Osteocyte (in vitro differentiated cells): ENCODE data around the gene ANXA5. TPM values are rescaled to one million over a fixed set of nuclear protein-coding genes. Genes with fewer than 3 reads are reported as not detected.

Experiments used
- DNase-seq: peaks from one replicate; pipeline ENCODE4 v3.0.0; 2021; ENCODE audit warnings: mixed read lengths; ENCODE audit not compliant: unreplicated experiment; ENCODE audit errors: extremely low spot score
- H3K27ac Mint-ChIP-seq: one replicate; pipeline ENCODE4 v1.8.0; 2021; ENCODE audit warnings: mild to moderate bottlenecking, mixed read lengths; ENCODE audit not compliant: unreplicated experiment
- H3K27me3 Mint-ChIP-seq: one replicate; pipeline ENCODE4 v1.8.0; 2021; ENCODE audit warnings: mixed read lengths; ENCODE audit not compliant: unreplicated experiment
- H3K36me3 Mint-ChIP-seq: one replicate; pipeline ENCODE4 v1.8.0; 2021; ENCODE audit warnings: mixed read lengths; ENCODE audit not compliant: unreplicated experiment
- H3K4me1 Mint-ChIP-seq: one replicate; pipeline ENCODE4 v1.8.0; 2021; ENCODE audit warnings: mixed read lengths; ENCODE audit not compliant: unreplicated experiment
- H3K4me3 Mint-ChIP-seq: one replicate; pipeline ENCODE4 v1.8.0; 2021; ENCODE audit warnings: mild to moderate bottlenecking, moderate library complexity, mixed read lengths; ENCODE audit not compliant: unreplicated experiment
- H3K9me3 Mint-ChIP-seq: one replicate; pipeline ENCODE4 v1.8.0; 2021; ENCODE audit warnings: mixed read lengths; ENCODE audit not compliant: unreplicated experiment
- total RNA-seq: library from RNA; stranded (reverse); gene quantifications from 2 replicates; pipeline ENCODE4 v1.2.1, GENCODE V29; 2021
- TF ChIP-seq, protein P1 (sequence below): fragments of 200-600 bp; sonication (generic); IDR thresholded peaks from 2 replicates; pipeline ENCODE4 v1.5.0; 2021; ENCODE audit warnings: antibody characterized with exemption, mild to moderate bottlenecking, moderate library complexity

ANXA5 gene
- total RNA-seq, 1 donor from 2014 or later, result 488 TPM

DNA sequence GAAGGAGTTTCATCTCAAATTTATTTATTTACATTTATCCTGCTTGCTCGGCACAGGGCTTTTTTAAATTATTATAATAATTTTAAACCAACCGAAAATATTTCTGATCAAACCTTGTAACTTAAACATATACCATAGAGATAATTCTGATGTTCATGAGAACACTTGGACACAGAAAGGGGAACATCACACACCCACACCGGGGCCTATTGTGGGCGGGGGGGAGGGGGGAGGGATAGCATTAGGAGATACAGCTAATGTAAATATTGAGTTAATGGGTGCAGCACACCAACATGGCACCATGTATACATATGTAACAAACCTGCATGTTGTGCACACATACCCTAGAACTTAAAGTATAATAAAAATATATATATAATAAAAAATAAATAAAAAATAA is 2.9 kb downstream of the ANXA5 start:
- Mint-ChIP-seq H3K27ac (peak overlapping the region; percentile 16), H3K36me3 (peaks cover 17% of the 10 kb centered on the region), H3K4me3 (no peak overlapping the region), H3K27me3 (no peaks in the 10 kb centered on the region), H3K4me1 (peaks cover 20% of the 10 kb centered on the region), H3K9me3 (no peaks in the 10 kb centered on the region)
- TF ChIP-seq, protein P1, sequence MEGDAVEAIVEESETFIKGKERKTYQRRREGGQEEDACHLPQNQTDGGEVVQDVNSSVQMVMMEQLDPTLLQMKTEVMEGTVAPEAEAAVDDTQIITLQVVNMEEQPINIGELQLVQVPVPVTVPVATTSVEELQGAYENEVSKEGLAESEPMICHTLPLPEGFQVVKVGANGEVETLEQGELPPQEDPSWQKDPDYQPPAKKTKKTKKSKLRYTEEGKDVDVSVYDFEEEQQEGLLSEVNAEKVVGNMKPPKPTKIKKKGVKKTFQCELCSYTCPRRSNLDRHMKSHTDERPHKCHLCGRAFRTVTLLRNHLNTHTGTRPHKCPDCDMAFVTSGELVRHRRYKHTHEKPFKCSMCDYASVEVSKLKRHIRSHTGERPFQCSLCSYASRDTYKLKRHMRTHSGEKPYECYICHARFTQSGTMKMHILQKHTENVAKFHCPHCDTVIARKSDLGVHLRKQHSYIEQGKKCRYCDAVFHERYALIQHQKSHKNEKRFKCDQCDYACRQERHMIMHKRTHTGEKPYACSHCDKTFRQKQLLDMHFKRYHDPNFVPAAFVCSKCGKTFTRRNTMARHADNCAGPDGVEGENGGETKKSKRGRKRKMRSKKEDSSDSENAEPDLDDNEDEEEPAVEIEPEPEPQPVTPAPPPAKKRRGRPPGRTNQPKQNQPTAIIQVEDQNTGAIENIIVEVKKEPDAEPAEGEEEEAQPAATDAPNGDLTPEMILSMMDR, result no peak
- DNase-seq, result no peak

DNA sequence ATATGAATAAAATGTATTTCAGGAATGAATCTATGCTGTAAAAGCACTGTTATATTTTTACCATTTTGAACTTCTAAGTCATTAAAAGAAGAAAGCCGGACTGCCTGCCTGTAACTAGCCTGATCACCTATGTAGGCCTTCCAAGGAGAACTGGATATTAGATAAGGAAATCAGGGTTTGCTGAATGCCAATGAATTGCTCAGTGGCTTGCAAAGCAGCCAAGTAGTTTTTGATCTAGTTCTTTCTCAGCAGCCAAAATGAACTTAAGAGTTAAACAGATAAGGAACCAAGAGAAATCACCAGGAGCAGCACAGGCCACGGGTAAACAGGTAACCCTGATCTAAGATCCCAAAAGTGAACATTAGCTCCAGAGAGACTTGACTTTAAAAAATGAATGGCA is 3.3 kb downstream of the ANXA5 start:
- no peak for DNase-seq
- peak overlapping the region; percentile 11 for H3K4me3 Mint-ChIP-seq
- peak overlapping the region; percentile 16 for H3K27ac Mint-ChIP-seq
- TF ChIP-seq, protein P1, result no peak
- no peaks in the 10 kb centered on the region for H3K27me3 Mint-ChIP-seq
- H3K36me3 Mint-ChIP-seq, result peaks cover 17% of the 10 kb centered on the region
- no peaks in the 10 kb centered on the region for H3K9me3 Mint-ChIP-seq
- peaks cover 20% of the 10 kb centered on the region for H3K4me1 Mint-ChIP-seq

DNA sequence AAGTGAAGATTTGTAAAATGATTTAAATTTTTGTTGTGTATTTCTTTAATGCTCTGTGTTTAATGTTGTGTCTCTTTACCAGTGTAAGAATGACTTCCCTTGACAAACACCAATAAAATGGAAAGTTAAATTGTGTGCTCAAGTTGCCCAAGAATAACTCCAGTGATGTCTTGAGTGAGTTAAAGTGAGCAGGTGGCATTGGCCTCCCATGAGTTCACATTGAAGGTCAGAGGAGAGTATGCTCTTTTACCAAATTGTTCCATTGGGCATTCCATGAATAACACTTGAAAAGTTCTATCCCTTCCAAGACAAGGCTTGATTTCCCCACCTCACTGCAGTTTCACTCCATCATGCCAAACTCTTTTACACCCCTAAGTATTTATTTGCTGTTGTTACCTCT is 4.5 kb downstream of the ANXA5 start:
- peaks cover 15% of the 10 kb centered on the region for H3K4me1 Mint-ChIP-seq
- peak overlapping the region; percentile 16 for H3K4me3 Mint-ChIP-seq
- no peaks in the 10 kb centered on the region for H3K27me3 Mint-ChIP-seq
- DNase-seq, result no peak
- peaks cover 17% of the 10 kb centered on the region for H3K36me3 Mint-ChIP-seq
- H3K27ac Mint-ChIP-seq, result no peak overlapping the region
- TF ChIP-seq, protein P1, result no peak
- no peaks in the 10 kb centered on the region for H3K9me3 Mint-ChIP-seq

DNA sequence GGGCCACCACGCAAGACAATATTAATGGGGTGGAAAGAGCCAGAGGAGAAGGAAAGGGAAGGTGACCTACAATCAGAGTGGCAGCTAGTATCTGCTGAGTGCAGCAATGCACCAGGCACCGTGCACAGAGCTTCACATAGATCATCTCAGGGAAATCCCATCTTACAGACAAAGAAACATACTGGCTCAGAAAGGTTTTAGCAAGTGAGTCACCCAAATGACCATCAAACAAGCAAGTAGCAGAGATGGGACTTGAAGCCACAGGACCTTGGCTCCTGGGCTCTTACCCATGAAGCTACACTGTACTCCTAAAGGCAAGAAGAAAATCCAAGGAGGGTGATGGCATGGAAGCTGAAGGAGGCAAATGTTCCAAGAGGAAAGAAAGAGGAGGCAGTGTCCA is 6.8 kb downstream of the ANXA5 start:
- peaks cover 8% of the 10 kb centered on the region for H3K4me1 Mint-ChIP-seq
- TF ChIP-seq, protein P1, result no peak
- H3K4me3 Mint-ChIP-seq, result no peak overlapping the region
- H3K27ac Mint-ChIP-seq, result no peak overlapping the region
- H3K36me3 Mint-ChIP-seq, result peaks cover 28% of the 10 kb centered on the region
- H3K9me3 Mint-ChIP-seq, result no peaks in the 10 kb centered on the region
- no peaks in the 10 kb centered on the region for H3K27me3 Mint-ChIP-seq
- no peak for DNase-seq

DNA sequence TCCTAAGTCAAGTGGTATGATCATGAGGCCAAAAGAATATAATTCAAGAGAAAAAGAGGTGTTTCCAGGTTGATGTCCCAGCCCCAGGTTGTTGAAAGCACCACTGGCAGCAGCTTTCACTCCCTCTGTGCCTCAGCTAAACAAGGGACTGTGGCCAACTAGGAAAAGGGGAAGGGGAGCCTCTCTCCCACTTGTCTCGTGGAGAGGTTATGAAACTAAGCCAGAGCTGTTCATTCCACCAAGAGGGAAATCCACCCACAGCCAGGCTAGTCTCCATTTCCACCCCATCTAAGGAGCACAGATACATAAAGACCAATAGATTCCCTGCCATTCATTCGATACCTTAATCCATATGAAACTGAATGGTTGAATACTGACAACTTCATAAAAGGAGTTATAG is 8.1 kb downstream of the ANXA5 start:
- H3K27me3 Mint-ChIP-seq, result no peaks in the 10 kb centered on the region
- H3K4me3 Mint-ChIP-seq, result no peak overlapping the region
- H3K4me1 Mint-ChIP-seq, result peaks cover 1% of the 10 kb centered on the region
- peaks cover 34% of the 10 kb centered on the region for H3K36me3 Mint-ChIP-seq
- no peak for DNase-seq
- no peak overlapping the region for H3K27ac Mint-ChIP-seq
- TF ChIP-seq, protein P1, result no peak
- no peaks in the 10 kb centered on the region for H3K9me3 Mint-ChIP-seq
